SK-N-MC (cell line): ENCODE measurements around the gene ATXN1.

Experiments
- DNase-seq: peaks from one replicate; pipeline ENCODE4 v3.0.0-alpha.2; 2011; ENCODE audit warnings: low read depth, low spot score
- H3K27ac ChIP-seq: fragments of 200-600 bp; sonication (generic); 2 replicates; pipeline ENCODE4 v1.5.1; 2016; ENCODE audit warnings: mixed run types
- H3K36me3 ChIP-seq: fragments of 200-600 bp; sonication (generic); 2 replicates; pipeline ENCODE4 v1.6.1; 2017; ENCODE audit warnings: antibody characterized with exemption, low read length, mixed read lengths; ENCODE audit not compliant: insufficient read depth
- H3K4me3 ChIP-seq: fragments of 200-600 bp; sonication (generic); 2 replicates; pipeline ENCODE4 v1.5.1; 2016
- H3K9ac ChIP-seq: fragments of 200-600 bp; sonication (generic); 2 replicates; pipeline ENCODE4 v1.8.0; 2017; ENCODE audit warnings: mixed run types, mixed read lengths; ENCODE audit not compliant: insufficient read length
- H3K9me3 ChIP-seq: fragments of 200-600 bp; sonication (generic); 2 replicates; pipeline ENCODE4 v1.6.1; 2017; ENCODE audit warnings: low read depth, mild to moderate bottlenecking, antibody characterized with exemption, low read length, moderate library complexity, mixed read lengths
- EZH2 ChIP-seq: fragments of 200-600 bp; sonication (generic); IDR thresholded peaks from one replicate; pipeline ENCODE4 v1.6.1; 2017; ENCODE audit warnings: antibody characterized with exemption
- FOXP2 ChIP-seq: optimal IDR thresholded peaks from 2 replicates; pipeline ENCODE3; 2011; ENCODE audit warnings: mild to moderate bottlenecking, moderate library complexity; ENCODE audit not compliant: insufficient read depth; ENCODE audit errors: extremely low read length, control extremely low read depth
- POLR2AphosphoS5 ChIP-seq: IDR thresholded peaks from 2 replicates; pipeline ENCODE4 v1.6.1; 2012; ENCODE audit warnings: mild to moderate bottlenecking, low read depth, low read length, borderline replicate concordance

Gene ATXN1

GRCh38 chr6:16400248-16400760 is 361.0 kb downstream of the ATXN1 start:
- TF ChIP-seq EZH2 (no peak), POLR2AphosphoS5 (no peak), FOXP2 (no peak)
- no peak overlapping the region for H3K4me3 ChIP-seq
- no peak for DNase-seq
- no peak overlapping the region for H3K27ac ChIP-seq
- H3K9ac ChIP-seq, result no peak overlapping the region
- H3K36me3 ChIP-seq, result no peaks in the 10 kb centered on the region
- H3K9me3 ChIP-seq, result no peaks in the 10 kb centered on the region

DNA sequence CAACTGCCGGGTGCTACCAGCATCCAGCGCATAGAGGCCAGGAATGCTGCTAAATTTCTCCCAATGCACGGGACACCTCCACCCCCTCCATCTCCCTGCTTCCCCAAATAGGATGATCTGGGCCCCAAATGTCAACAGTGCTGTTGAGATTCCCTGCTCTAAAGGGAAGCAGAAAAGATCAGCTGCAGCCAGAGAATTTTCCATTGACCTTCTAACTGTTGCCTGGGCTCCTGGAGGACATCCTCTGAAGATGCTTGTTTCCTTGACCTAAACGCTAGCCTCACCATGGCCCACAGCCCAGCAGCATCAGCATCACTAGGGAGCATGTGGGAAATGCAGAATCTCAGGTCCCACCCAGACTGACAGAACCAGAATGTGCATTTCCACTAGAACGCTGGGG is 361.6 kb downstream of the ATXN1 start:
- no peaks in the 10 kb centered on the region for H3K36me3 ChIP-seq
- H3K9ac ChIP-seq, result no peak overlapping the region
- H3K4me3 ChIP-seq, result no peak overlapping the region
- no peak for DNase-seq
- no peak for TF ChIP-seq FOXP2
- no peak for TF ChIP-seq POLR2AphosphoS5
- no peak for TF ChIP-seq EZH2
- no peaks in the 10 kb centered on the region for H3K9me3 ChIP-seq
- H3K27ac ChIP-seq, result no peak overlapping the region

DNA sequence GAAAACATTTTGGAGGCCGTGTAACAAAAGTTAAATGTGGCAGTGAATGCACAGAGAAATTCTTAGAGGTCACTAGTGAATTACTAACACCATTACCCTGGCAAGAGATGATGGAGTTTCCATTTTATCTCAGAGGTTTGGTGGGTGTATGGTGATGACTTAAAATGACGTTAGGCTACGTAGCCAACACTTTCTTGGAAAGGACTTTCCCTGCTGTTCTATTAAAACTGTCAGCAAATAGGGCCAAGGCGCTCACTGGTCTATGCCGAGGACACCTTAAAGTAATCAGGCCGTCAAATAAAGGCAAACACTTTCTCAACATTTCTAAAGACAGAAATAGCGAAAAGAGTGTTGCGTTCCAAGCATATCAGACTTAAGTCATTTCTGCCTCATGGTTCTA is 362.1 kb downstream of the ATXN1 start:
- DNase-seq, result no peak
- TF ChIP-seq FOXP2, result no peak
- no peak for TF ChIP-seq POLR2AphosphoS5
- TF ChIP-seq EZH2, result no peak
- no peak overlapping the region for H3K9ac ChIP-seq
- H3K9me3 ChIP-seq, result no peaks in the 10 kb centered on the region
- no peak overlapping the region for H3K4me3 ChIP-seq
- no peak overlapping the region for H3K27ac ChIP-seq
- no peaks in the 10 kb centered on the region for H3K36me3 ChIP-seq

- Histone ChIP-seq H3K9ac (no peak overlapping the region), H3K9me3 (no peaks in the 10 kb centered on the region), H3K36me3 (no peaks in the 10 kb centered on the region), H3K4me3 (no peak overlapping the region), H3K27ac (no peak overlapping the region)
- no peak for TF ChIP-seq EZH2
- TF ChIP-seq FOXP2, result no peak
- TF ChIP-seq POLR2AphosphoS5, result no peak
- no peak for DNase-seq
Observed at GRCh38 chr6:16398587-16398986, 362.7 kb downstream of the ATXN1 start.

- no peak overlapping the region for H3K9ac ChIP-seq
- TF ChIP-seq FOXP2 (no peak), EZH2 (no peak), POLR2AphosphoS5 (no peak)
- no peaks in the 10 kb centered on the region for H3K9me3 ChIP-seq
- no peaks in the 10 kb centered on the region for H3K36me3 ChIP-seq
- no peak for DNase-seq
- H3K27ac ChIP-seq, result no peak overlapping the region
- H3K4me3 ChIP-seq, result no peak overlapping the region
Observed at GRCh38 chr6:16397623-16398022, 363.6 kb downstream of the ATXN1 start.

- no peak overlapping the region for H3K4me3 ChIP-seq
- H3K9me3 ChIP-seq, result no peaks in the 10 kb centered on the region
- no peak overlapping the region for H3K27ac ChIP-seq
- DNase-seq, result no peak
- H3K36me3 ChIP-seq, result no peaks in the 10 kb centered on the region
- no peak overlapping the region for H3K9ac ChIP-seq
- TF ChIP-seq EZH2, result no peak
- TF ChIP-seq FOXP2, result no peak
- no peak for TF ChIP-seq POLR2AphosphoS5
Observed at GRCh38 chr6:16396497-16397319, 364.6 kb downstream of the ATXN1 start.

DNA sequence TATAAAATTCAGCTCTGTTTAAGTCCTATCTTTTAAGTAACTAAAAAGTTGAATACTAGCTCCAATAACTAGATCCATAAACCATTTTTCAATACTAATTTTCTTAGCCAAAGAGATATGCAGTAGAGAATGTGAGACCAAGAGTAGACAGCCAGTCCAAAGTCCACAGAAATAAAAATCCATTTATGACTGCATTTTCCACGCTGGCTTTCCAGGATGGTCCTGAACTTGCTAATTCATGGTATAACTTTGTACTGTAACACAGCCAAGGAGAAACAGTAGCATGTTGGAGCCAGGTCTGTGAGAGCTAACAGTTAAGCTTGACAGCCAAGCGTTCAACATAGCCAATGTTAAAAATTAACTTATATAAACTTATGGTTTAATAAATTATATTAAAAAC is 366.6 kb downstream of the ATXN1 start:
- Histone ChIP-seq H3K27ac (no peak overlapping the region), H3K4me3 (no peak overlapping the region), H3K9me3 (no peaks in the 10 kb centered on the region), H3K9ac (no peak overlapping the region), H3K36me3 (no peaks in the 10 kb centered on the region)
- TF ChIP-seq EZH2 (no peak), POLR2AphosphoS5 (no peak), FOXP2 (no peak)
- no peak for DNase-seq

DNA sequence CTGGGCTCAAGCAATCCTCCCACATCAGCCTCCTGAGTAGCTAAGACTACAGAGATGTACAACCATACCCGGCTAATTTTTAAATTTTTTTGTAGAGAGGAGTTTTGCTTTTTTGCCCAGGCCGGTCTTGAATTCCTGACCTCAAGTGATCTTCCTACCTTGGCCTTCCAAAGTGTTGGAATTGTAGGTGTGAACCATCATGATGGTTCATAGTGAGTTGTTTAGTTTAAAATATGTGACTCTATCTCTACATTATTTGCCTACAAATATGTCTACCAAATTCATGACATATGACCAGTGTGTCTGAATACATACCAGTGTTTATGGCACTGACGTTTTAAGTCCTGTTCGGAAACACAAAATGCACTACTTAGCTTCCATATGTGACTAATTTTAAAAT is 367.9 kb downstream of the ATXN1 start:
- H3K36me3 ChIP-seq, result no peaks in the 10 kb centered on the region
- H3K27ac ChIP-seq, result no peak overlapping the region
- no peak overlapping the region for H3K4me3 ChIP-seq
- no peak for DNase-seq
- TF ChIP-seq FOXP2 (no peak), POLR2AphosphoS5 (no peak), EZH2 (no peak)
- no peak overlapping the region for H3K9ac ChIP-seq
- no peaks in the 10 kb centered on the region for H3K9me3 ChIP-seq
